Stimulated activated CD8-positive, alpha-beta memory T cell treated with anti-CD3 and anti-CD28 coated beads, Interleukin-4, amount 100 ng/mL, for 24 hours (primary cell): Measurements from ENCODE around the gene NEK1.

Source experiments
- DNase-seq: peaks from one replicate; pipeline ENCODE4 v3.0.0-alpha.2; 2020; ENCODE audit warnings: low read depth

NEK1 gene

DNA sequence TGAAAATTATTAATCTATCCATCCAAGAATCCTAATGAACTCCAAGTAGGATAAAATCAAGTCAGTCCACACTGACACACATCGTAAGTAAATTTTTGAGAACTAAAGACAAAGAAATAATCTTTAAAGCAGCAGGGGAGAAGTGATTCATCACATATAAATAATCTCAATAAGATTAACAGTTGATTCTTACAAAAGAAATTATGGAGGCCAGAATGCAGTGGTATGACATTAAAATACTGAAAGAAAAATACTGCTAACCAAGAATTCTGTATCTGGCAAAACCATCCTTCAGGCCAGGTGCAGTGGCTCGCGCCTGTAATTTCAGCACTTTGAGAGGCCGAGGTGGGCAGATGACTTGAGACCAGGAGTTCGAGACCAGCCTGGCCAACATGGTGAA, 245.6 kb downstream of the NEK1 start:
- DNase-seq = no peak

DNA sequence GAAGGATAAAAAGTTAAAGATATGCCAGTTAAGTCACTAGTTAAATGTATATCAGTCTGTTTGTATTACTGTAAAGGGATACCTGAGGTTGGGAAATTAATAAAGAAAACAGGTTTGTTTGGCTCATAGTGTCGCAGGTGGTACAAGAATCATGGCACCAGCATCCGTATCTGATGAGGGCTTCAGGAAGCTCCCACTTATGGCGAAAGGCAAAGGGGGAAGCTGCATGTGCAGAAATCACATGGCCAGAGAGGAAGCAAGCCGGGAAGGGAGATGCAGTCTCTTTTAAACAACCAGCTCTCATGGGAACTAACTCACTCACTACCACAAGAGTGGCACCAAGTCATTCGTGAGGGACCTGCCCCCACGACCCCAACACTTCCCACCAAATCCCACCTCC, 249.8 kb downstream of the NEK1 start:
- no peak for DNase-seq

GRCh38 chr4:169361756-169362155, 250.6 kb downstream of the NEK1 start:
- no peak for DNase-seq

DNA sequence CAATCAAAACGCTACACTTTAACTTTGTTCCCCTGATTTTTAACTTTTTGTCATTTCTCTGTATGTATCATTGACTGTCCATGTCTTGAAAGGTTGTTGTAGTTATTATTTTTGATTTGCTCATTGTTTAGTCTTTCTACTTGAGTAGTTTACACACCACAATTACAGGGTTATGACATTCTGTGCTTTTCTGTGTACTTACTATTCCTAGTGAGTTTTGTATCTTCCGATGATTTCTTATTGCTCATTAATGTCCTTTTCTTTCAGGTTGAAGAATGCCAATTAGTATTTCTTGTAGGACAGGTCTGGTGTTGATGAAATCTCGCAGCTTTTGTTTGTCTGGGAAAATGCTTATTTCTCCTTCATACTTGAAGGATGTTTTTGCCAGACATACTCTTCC, 252.4 kb downstream of the NEK1 start:
- DNase-seq = no peak

- no peak for DNase-seq
Measured at GRCh38 chr4:169352360-169352759, 260.0 kb downstream of the NEK1 start.

- DNase-seq = no peak
Measured at GRCh38 chr4:169351872-169352271, 260.5 kb downstream of the NEK1 start.

GRCh38 chr4:169348541-169348940, 263.8 kb downstream of the NEK1 start:
- DNase-seq = no peak

- no peak for DNase-seq
Measured at GRCh38 chr4:169346840-169347239, 265.5 kb downstream of the NEK1 start.

DNA sequence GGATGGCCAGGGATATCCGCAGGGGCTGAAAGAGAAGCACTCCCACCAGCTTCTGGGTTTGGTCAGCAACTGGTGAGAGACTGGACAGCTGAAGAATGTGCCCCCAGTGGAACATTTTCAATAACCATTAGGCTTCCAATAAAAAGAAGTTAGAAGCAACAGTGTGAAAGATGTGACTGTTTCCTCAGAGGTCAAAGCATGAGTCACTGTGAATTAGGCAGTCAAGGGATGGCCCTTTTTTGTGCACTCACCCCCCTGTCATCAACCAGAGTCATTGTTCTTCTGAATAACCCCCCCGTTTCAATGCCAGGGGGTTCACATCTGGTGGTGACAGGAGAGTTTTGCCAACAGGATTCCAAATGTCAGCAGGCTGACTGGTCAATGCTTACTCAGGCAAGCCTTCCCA, 267.1 kb downstream of the NEK1 start:
- DNase-seq = no peak
